GM12891 (cell line): ENCODE results near the gene NOTCH4.

Experiments
- PAX5 ChIP-seq: IDR thresholded peaks from 2 replicates; pipeline ENCODE4 v1.6.1; 2011; ENCODE audit warnings: low read length, moderate library complexity, mild to moderate bottlenecking; ENCODE audit not compliant: insufficient read depth, severe bottlenecking
- POLR2A ChIP-seq: IDR thresholded peaks from 2 replicates; pipeline ENCODE4 v1.6.1; 2011; ENCODE audit warnings: low read depth, low read length, control low read depth
- POLR2AphosphoS5 ChIP-seq: IDR thresholded peaks from 2 replicates; pipeline ENCODE4 v1.6.1; 2011; ENCODE audit warnings: low read depth, low read length, control low read depth
- SPI1 ChIP-seq: IDR thresholded peaks from 2 replicates; pipeline ENCODE4 v1.6.1; 2011; ENCODE audit warnings: low read depth, low read length, control low read depth
- TAF1 ChIP-seq: IDR thresholded peaks from 2 replicates; pipeline ENCODE4 v1.6.1; 2011; ENCODE audit warnings: low read depth, low read length, control low read depth

DNA sequence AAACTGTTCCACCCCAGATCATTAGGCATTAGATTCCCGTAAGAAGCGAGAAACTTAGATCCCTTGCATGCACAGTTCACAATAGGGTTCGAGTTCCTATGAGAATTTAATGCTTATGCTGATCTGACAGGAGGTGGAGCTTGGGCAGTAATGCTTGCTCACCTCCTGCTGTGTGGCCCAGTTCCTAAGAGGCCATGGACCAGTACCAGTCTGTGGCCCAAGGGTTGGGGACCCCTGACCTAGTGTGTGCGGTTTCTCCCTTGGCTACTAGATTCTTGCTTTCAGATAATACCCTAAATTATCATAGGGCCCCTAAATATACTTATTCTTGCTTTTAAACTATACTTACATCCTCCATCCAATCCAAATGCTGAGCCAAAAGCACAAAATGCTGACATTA, 29.5 kb downstream of the NOTCH4 start:
- TF ChIP-seq SPI1 (no peak), POLR2A (no peak), POLR2AphosphoS5 (no peak), TAF1 (no peak), PAX5 (no peak)
